GM10248 (cell line): ENCODE results near the gene GBE1.

ENCODE experiments used
- CTCF ChIA-PET: fragments of 300-600 bp; sonication (Branson Sonifier 250); formaldehyde crosslinking; extraction: SDS; loops from one replicate; lab custom pipeline; 2021; ENCODE audit warnings: antibody characterized with exemption; lab: Yijun Ruan, JAX
- POLR2A ChIA-PET: fragments of 350-650 bp; sonication (Branson Sonifier 250); formaldehyde crosslinking; extraction: SDS; loops from one replicate; lab custom pipeline; 2020; ENCODE audit warnings: antibody characterized with exemption; lab: Yijun Ruan, JAX
- DNase-seq: peaks from one replicate; pipeline ENCODE4 v3.0.0; 2012; ENCODE audit errors: extremely low spot score
- TF ChIP-seq, protein P1 (sequence below): IDR thresholded peaks from 2 replicates; pipeline ENCODE4 v1.5.1; 2012; ENCODE audit warnings: mild to moderate bottlenecking, low read depth; ENCODE audit errors: extremely low read depth, missing control alignments, control extremely low read depth

GBE1 gene

GRCh38 chr3:81440661-81441060 lies 320.8 kb downstream of the GBE1 start:
- TF ChIP-seq, protein P1, sequence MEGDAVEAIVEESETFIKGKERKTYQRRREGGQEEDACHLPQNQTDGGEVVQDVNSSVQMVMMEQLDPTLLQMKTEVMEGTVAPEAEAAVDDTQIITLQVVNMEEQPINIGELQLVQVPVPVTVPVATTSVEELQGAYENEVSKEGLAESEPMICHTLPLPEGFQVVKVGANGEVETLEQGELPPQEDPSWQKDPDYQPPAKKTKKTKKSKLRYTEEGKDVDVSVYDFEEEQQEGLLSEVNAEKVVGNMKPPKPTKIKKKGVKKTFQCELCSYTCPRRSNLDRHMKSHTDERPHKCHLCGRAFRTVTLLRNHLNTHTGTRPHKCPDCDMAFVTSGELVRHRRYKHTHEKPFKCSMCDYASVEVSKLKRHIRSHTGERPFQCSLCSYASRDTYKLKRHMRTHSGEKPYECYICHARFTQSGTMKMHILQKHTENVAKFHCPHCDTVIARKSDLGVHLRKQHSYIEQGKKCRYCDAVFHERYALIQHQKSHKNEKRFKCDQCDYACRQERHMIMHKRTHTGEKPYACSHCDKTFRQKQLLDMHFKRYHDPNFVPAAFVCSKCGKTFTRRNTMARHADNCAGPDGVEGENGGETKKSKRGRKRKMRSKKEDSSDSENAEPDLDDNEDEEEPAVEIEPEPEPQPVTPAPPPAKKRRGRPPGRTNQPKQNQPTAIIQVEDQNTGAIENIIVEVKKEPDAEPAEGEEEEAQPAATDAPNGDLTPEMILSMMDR, result no peak
- CTCF ChIA-PET, result interaction anchor here (1.0 to 1.5 kb wide), 3 partner anchors 10 to 21 kb away, joined by 3 read pairs; no protein-coding TSS in a partner anchor
- POLR2A ChIA-PET, result no interaction called here
- DNase-seq, result no peak
